Measurements from ENCODE around the gene CEACAM16.

- TF ChIP-seq TAF1 (IDR thresholded peaks at IDR 0.05; ENCODE audit: borderline replicate concordance, insufficient read depth, low read length) (no peak), SIN3A (IDR thresholded peaks at IDR 0.05; ENCODE audit: borderline replicate concordance, insufficient read depth, low read length) (no peak), REST (IDR thresholded peaks at IDR 0.05; ENCODE audit: insufficient read depth in 1 of 2, low read depth in 2 of 2, low read length in 2 of 2) (no peak)
Observed at GRCh38 chr19:44748426-44749254, 49.7 kb downstream of the CEACAM16 start, which contains the start of gene BCL3.

Measured in PFSK-1 (cell line).